Pancreas (tissue), 10 donors: ENCODE results near the gene HTT. TPM values are rescaled to one million over a fixed set of nuclear protein-coding genes. Genes with fewer than 3 reads are reported as not detected.
A peak's percentile ranks its signal among the peaks of the same experiment; 100 is the strongest.

Experiments used
- ATAC-seq, 4 donors: fragments of 200-7000 bp; cut with Tn5 transposase; one replicate each; pipeline versions ENCODE4 v1.8.0 to v1.9.1; 2020; ENCODE audit warnings: mild to moderate bottlenecking in 4 of 4, moderate library complexity in 4 of 4
- DNase-seq, 6 donors: peaks; one replicate each; pipeline ENCODE4 v3.0.0-alpha.2; 2020
- FAIRE-seq: peaks from 2 replicates; lab custom pipeline; 2012; peaks lifted over from hg19 to GRCh38; lab: Jason Lieb, UNC
- H3K27ac ChIP-seq, 4 donors: fragments of 200-600 bp; sonication (generic); 1 replicate in 3 of 4; 2 replicates in 1 of 4; pipeline versions ENCODE4 v1.5.0 to v1.8.0; 2020
- H3K27me3 ChIP-seq, 4 donors: fragments of 200-600 bp; one replicate each; pipeline ENCODE4 v1.8.0; 2021
- H3K36me3 ChIP-seq, 3 donors: fragments of 200-600 bp; sonication (generic) in 1 of 3; one replicate each; pipeline versions ENCODE4 v1.5.0 to v1.8.0; 2020 to 2021
- H3K4me1 ChIP-seq, 3 donors: fragments of 200-600 bp; one replicate each; pipeline ENCODE4 v1.8.0; 2021
- H3K4me3 ChIP-seq, 4 donors: fragments of 200-600 bp; sonication (generic) in 2 of 4; one replicate each; pipeline versions ENCODE4 v1.5.0 to v1.8.0; 2020 to 2021
- H3K9me3 ChIP-seq, 4 donors: fragments of 200-600 bp; one replicate each; pipeline ENCODE4 v1.8.0; 2021
- CTCF ChIP-seq, 4 donors: fragments of 200-600 bp; sonication (generic) in 3 of 4; IDR thresholded peaks; one replicate each; pipeline versions ENCODE4 v1.5.0 to v1.8.0; 2021; ENCODE audit warnings: antibody characterized with exemption in 4 of 4
- WGBS, 2 donors: extraction: QIAGEN DNeasy Blood & Tissue Kit; methylation state at CpG; one replicate each; pipeline ENCODE4 v1.1.7; 2013; 5-methylcytosine and 5-hydroxymethylcytosine counted together
- intact Hi-C, 3 donors: fragments of 100-400 bp; cut with DNase I; formaldehyde crosslinking; loops; one replicate each; pipeline versions ENCODE4 v1.11.1 to v1.14.2; 2022
- polyA plus RNA-seq, 2 donors: library from polyadenylated mRNA; stranded (reverse); fragments of 200-250 nt; gene quantifications; one replicate each; pipeline ENCODE4 v1.2.3, GENCODE V29; 2013
- total RNA-seq, 6 donors: library from RNA; stranded (reverse); fragmentation: NEBNext Ultra II Directional in 4 of 6; extraction: Animal tissue kit (Norgen Biotek cat#: 25700) in 4 of 6; gene quantifications; one replicate each; pipeline versions ENCODE4 v1.2.1 to v1.2.4, GENCODE V29; 2021 to 2023
- donor health status: healthy with polysubstance abuse.
- donor health status: DM: no; HTN: no; CAD: no; lungs with moderate emphysema.
- donor health status: DM: no; HTN: no; CAD: no.
- donor health status: control.
- donor health status: control.
- donor health status: Bipolar disorder and iron deficiency.
- donor health status: DM: yes; HTN: yes; CAD: no.
- donor health status: DM: no; HTN: no; CAD: no.
- donor health status: DM: no; HTN: no; CAD: no.
- donor health status: DM: yes; HTN: yes; CAD: no.

The HTT gene
- total and polyA plus RNA-seq, 8 donors = 23.1 to 55.2 (median 42.7) TPM

GRCh38 chr4:3192188-3192587, 117.7 kb downstream of the HTT start:
- Histone ChIP-seq H3K4me1 (no peaks in the 10 kb centered on the region), H3K27ac (no peak overlapping the region), H3K4me3 (no peak overlapping the region), H3K36me3 (peaks cover 7 to 45% (median 17%) of the 10 kb centered on the region in 3 donors), H3K27me3 (no peaks in the 10 kb centered on the region), H3K9me3 (no peaks in the 10 kb centered on the region)
- no peak for TF ChIP-seq CTCF (IDR thresholded peaks at IDR 0.05)
- WGBS, 2 donors = 91 to 96% methylated on average over 4 of the region's 4 CpGs
- DNase-seq (no peak), FAIRE-seq (no peak), ATAC-seq (no peak)
- intact Hi-C loops = no loop called here

GRCh38 chr4:3192827-3193226, 118.3 kb downstream of the HTT start:
- no peak for ATAC-seq
- TF ChIP-seq CTCF (IDR thresholded peaks at IDR 0.05) = no peak
- no peak for FAIRE-seq
- no peak overlapping the region for H3K27ac ChIP-seq
- WGBS, 2 donors = 86 to 90% methylated on average over 12 of the region's 12 CpGs
- DNase-seq = no peak
- H3K4me3 ChIP-seq = no peak overlapping the region
- intact Hi-C loops = no loop called here
- H3K36me3 ChIP-seq = peaks cover 7 to 43% (median 15%) of the 10 kb centered on the region in 3 donors
- H3K9me3 ChIP-seq = no peaks in the 10 kb centered on the region
- H3K27me3 ChIP-seq = no peaks in the 10 kb centered on the region
- H3K4me1 ChIP-seq = no peaks in the 10 kb centered on the region

GRCh38 chr4:3193531-3194203, 119.2 kb downstream of the HTT start:
- Histone ChIP-seq H3K9me3 (no peaks in the 10 kb centered on the region), H3K27ac (no peak overlapping the region), H3K4me1 (no peaks in the 10 kb centered on the region), H3K4me3 (no peak overlapping the region), H3K36me3 (peaks cover 0 to 35% (median 8%) of the 10 kb centered on the region in 3 donors), H3K27me3 (no peaks in the 10 kb centered on the region)
- no peak for FAIRE-seq
- intact Hi-C loops = no loop called here
- WGBS, 2 donors = 61 to 64% methylated on average over 6 of the region's 6 CpGs
- TF ChIP-seq CTCF (IDR thresholded peaks at IDR 0.05) = peak in 1 of 4 donors; percentile 10
- peak in 2 of 4 donors; percentile 31 to 45 for ATAC-seq
- no peak for DNase-seq

GRCh38 chr4:3196670-3197359, 122.3 kb downstream of the HTT start:
- DNase-seq = peak in 1 of 6 donors; percentile 1
- Histone ChIP-seq H3K36me3 (peaks cover 0 to 27% (median 5%) of the 10 kb centered on the region in 3 donors), H3K27ac (no peak overlapping the region), H3K4me1 (no peaks in the 10 kb centered on the region), H3K27me3 (no peaks in the 10 kb centered on the region), H3K9me3 (no peaks in the 10 kb centered on the region), H3K4me3 (no peak overlapping the region)
- no peak for TF ChIP-seq CTCF (IDR thresholded peaks at IDR 0.05)
- intact Hi-C loops = no loop called here
- ATAC-seq = peak in 1 of 4 donors; percentile 27
- no peak for FAIRE-seq
- WGBS, 2 donors = 63 to 66% methylated on average over 7 of the region's 7 CpGs
